BE2C (cell line): ENCODE results near the gene BNIP3.
"Not testable (repeated sequence)": the region's sequence is repeated elsewhere in the genome, so short reads cannot be mapped to it uniquely, and the experiment has no call there.

Experiments used
- DNase-seq: peaks from one replicate; pipeline ENCODE4 v3.0.0-alpha.2; 2020
- H3K27me3 ChIP-seq: fragments of 250-450 bp; sonication (Bioruptor Pico); 2 replicates; pipeline ENCODE4 v1.5.1; 2020; ENCODE audit warnings: mild to moderate bottlenecking
- H3K36me3 ChIP-seq: fragments of 250-450 bp; sonication (Bioruptor Pico); 2 replicates; pipeline ENCODE4 v1.5.1; 2020; ENCODE audit warnings: mild to moderate bottlenecking
- H3K4me1 ChIP-seq: fragments of 250-450 bp; sonication (Bioruptor Pico); 2 replicates; pipeline ENCODE4 v1.5.1; 2020
- H3K4me3 ChIP-seq: 2 replicates; pipeline ENCODE4 v1.5.1; 2011; ENCODE audit warnings: low read depth, low read length
- H3K9me3 ChIP-seq: fragments of 250-450 bp; sonication (Bioruptor Pico); 2 replicates; pipeline ENCODE4 v1.5.1; 2020
- TF ChIP-seq, protein P1 (sequence below): IDR thresholded peaks from 2 replicates; pipeline ENCODE4 v1.5.1; 2012; ENCODE audit warnings: mild to moderate bottlenecking, low read depth, low read length

Gene BNIP3

DNA sequence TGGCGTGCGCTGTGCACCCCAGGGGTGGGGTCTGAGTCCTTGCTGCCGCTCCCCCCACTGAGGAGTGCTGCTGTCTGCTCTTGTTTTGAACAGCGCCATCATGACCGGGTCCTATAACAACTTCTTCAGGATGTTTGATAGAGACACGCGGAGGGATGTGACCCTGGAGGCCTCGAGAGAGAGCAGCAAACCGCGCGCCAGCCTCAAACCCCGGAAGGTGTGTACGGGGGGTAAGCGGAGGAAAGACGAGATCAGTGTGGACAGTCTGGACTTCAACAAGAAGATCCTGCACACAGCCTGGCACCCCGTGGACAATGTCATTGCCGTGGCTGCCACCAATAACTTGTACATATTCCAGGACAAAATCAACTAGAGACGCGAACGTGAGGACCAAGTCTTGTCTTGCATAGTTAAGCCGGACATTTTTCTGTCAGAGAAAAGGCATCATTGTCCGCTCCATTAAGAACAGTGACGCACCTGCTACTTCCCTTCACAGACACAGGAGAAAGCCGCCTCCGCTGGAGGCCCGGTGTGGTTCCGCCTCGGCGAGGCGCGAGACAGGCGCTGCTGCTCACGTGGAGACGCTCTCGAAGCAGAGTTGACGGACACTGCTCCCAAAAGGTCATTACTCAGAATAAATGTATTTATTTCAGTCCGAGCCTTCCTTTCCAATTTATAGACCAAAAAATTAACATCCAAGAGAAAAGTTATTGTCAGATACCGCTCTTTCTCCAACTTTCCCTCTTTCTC is 26.0 kb downstream of the BNIP3 start:
- DNase-seq, result no peak
- no peak overlapping the region for H3K4me3 ChIP-seq
- no peaks in the 10 kb centered on the region for H3K27me3 ChIP-seq
- peaks cover 26% of the 10 kb centered on the region for H3K36me3 ChIP-seq
- H3K9me3 ChIP-seq, result no peaks in the 10 kb centered on the region
- TF ChIP-seq, protein P1, sequence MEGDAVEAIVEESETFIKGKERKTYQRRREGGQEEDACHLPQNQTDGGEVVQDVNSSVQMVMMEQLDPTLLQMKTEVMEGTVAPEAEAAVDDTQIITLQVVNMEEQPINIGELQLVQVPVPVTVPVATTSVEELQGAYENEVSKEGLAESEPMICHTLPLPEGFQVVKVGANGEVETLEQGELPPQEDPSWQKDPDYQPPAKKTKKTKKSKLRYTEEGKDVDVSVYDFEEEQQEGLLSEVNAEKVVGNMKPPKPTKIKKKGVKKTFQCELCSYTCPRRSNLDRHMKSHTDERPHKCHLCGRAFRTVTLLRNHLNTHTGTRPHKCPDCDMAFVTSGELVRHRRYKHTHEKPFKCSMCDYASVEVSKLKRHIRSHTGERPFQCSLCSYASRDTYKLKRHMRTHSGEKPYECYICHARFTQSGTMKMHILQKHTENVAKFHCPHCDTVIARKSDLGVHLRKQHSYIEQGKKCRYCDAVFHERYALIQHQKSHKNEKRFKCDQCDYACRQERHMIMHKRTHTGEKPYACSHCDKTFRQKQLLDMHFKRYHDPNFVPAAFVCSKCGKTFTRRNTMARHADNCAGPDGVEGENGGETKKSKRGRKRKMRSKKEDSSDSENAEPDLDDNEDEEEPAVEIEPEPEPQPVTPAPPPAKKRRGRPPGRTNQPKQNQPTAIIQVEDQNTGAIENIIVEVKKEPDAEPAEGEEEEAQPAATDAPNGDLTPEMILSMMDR, result no peak
- H3K4me1 ChIP-seq, result no peaks in the 10 kb centered on the region

DNA sequence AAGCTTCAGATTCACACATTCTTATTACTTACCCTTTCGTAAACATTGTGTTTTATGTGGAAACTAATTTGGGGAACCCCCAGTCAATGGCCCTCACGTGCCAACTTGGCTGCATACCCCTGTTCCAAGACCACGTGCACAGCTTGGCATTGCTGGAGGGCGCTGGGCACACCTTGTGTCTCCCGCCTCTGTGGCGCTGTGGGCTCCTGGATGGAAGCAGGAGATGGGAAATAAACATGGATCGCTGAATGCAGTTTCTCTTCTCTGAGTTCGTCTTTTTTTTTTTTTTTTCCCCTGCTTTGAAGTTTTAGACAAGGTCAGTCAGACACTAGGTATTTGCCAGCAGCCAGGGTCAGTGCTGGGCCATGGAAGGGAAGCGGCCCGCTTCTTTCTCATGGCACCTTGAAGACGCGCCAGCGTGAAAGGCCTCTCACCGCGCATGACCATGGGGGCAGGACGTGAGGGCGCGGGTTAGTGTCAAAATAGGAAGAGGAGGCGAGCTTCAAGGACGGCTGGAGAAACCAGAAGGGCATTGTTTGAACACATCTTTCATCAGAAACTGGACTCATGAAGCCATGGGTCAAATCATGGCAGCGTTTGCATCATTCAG is 27.3 kb downstream of the BNIP3 start:
- Histone ChIP-seq H3K4me3 (no peak overlapping the region), H3K36me3 (peaks cover 26% of the 10 kb centered on the region), H3K4me1 (no peaks in the 10 kb centered on the region), H3K27me3 (no peaks in the 10 kb centered on the region), H3K9me3 (no peaks in the 10 kb centered on the region)
- TF ChIP-seq, protein P1, result no peak
- DNase-seq, result no peak

DNA sequence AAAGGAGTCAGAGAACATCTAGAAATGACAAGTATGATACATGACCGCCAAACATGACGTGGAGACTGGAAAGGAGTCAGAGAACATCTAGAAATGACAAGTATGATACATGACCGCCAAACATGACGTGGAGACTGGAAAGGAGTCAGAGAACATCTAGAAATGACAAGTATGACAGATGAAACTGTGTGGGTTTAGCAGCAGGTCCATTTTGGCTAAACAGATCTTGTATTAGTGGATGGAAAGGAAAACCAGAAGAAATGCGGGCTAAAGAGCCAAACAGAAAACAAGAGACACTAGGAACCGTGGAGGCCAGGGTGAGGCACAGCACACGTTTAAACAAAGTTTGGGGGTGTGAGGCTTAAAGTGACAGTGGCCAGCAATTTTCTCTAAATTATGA is 31.8 kb downstream of the BNIP3 start:
- H3K27me3 ChIP-seq, DNase-seq, H3K4me1 ChIP-seq, H3K9me3 ChIP-seq, H3K4me3 ChIP-seq: not testable (repeated sequence)
- peaks cover 55% of the 10 kb centered on the region for H3K36me3 ChIP-seq

DNA sequence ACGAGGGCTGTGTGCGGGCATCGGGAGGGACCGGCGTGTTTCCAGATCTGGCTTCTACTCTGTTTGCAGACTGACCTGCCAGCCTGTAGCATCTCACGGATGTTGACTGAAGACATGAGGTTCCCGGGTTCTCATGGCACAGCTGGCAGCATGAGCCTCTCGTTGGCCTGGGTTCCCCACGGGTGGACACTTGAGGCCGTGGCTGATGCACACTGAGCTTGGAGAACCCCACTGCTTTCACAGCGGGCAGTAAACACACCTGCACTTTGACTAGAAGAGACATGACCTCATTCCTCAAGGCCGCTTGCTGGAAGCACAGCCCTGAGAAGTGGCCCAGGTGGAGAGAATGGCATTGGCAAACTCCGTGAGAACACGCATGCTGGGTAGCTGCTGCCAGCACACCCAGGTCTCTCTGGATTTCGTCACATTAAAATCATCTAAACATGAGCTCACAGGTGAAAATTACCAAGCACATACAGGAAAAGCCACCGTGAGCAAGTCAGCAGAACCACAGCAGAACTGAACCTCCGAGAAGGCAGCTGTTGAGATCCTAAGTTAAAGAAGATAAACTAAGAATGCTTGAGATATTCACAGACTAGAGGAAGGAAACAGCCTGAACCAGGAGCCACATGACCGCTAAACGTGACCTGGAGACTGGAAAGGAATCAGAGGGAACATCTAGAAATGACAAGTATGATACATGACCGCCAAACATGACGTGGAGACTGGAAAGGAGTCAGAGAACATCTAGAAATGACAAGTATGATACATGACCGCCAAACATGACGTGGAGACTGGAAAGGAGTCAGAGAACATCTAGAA is 32.5 kb downstream of the BNIP3 start:
- Histone ChIP-seq H3K27me3 (no peaks in the 10 kb centered on the region), H3K36me3 (peaks cover 53% of the 10 kb centered on the region), H3K4me3 (no peak overlapping the region), H3K9me3 (no peaks in the 10 kb centered on the region), H3K4me1 (no peaks in the 10 kb centered on the region)
- DNase-seq, result no peak
- TF ChIP-seq, protein P1, result no peak

DNA sequence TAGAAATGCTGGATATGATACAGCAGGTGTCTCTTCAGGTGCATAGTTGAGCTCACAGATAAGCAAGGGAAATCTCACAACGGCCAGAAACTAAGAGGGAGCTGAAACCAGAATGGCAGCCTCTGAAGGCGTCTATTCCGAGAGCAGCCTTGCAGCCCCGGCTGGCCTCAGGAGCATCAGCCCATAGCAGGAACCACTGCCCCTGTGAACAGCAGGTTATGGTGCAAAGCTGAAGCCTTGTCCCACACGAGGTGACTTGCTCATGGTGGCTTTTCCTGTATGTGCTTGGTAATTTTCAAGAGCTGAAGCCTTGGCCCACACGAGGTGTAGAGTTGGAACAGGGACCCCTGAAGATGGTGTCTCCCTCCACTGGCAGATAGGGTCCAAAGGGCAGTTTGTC is 33.2 kb downstream of the BNIP3 start:
- no peaks in the 10 kb centered on the region for H3K9me3 ChIP-seq
- H3K27me3 ChIP-seq, result no peaks in the 10 kb centered on the region
- H3K4me1 ChIP-seq, result no peaks in the 10 kb centered on the region
- peaks cover 53% of the 10 kb centered on the region for H3K36me3 ChIP-seq
- no peak for DNase-seq
- no peak overlapping the region for H3K4me3 ChIP-seq
- TF ChIP-seq, protein P1, result no peak

DNA sequence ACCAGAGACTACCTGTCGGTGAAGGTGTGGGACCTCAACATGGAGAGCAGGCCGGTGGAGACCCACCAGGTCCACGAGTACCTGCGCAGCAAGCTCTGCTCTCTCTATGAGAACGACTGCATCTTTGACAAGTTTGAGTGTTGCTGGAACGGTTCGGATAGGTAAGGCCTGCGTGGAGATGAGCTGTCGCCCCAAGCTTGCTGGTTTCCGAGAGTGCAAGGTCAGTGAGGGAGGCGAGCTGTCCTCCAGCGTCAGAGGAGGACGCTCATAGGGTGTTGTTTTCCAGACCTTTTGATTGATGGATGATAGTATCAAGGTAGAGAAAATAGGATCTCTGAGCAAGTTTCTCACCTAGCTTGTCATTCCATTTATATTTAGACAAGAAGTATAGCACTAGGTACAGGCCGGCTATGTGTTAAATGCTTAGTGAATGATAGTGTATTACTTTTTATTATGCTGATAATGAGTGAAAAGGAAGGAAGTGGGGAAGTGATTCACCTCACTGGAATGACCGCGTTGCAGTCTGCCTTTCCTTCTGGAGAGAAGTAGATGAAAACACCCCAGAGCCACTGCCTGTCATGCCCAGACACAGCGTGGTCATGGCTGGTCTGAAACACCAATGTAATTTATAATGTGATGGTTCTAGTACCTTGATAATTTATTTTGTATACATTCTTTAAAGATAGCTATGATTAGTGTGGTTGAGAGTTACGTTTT is 33.9 kb downstream of the BNIP3 start:
- no peak overlapping the region for H3K4me3 ChIP-seq
- DNase-seq, result no peak
- TF ChIP-seq, protein P1, result no peak
- H3K27me3 ChIP-seq, result no peaks in the 10 kb centered on the region
- peaks cover 53% of the 10 kb centered on the region for H3K36me3 ChIP-seq
- no peaks in the 10 kb centered on the region for H3K9me3 ChIP-seq
- no peaks in the 10 kb centered on the region for H3K4me1 ChIP-seq
